ENCODE data around the gene KLF16. TPM values are rescaled to one million over a fixed set of nuclear protein-coding genes. Genes with fewer than 3 reads are reported as not detected.
A peak's percentile ranks its signal among the peaks of the same experiment; 100 is the strongest.

KLF16 gene
- total and polyA plus RNA-seq, 10 of the 15 experiments (the other 5 are each of a cell fraction or from before 2014, with no cell fraction given), result 0.03 to 41.2 (median 2.6) TPM

DNA sequence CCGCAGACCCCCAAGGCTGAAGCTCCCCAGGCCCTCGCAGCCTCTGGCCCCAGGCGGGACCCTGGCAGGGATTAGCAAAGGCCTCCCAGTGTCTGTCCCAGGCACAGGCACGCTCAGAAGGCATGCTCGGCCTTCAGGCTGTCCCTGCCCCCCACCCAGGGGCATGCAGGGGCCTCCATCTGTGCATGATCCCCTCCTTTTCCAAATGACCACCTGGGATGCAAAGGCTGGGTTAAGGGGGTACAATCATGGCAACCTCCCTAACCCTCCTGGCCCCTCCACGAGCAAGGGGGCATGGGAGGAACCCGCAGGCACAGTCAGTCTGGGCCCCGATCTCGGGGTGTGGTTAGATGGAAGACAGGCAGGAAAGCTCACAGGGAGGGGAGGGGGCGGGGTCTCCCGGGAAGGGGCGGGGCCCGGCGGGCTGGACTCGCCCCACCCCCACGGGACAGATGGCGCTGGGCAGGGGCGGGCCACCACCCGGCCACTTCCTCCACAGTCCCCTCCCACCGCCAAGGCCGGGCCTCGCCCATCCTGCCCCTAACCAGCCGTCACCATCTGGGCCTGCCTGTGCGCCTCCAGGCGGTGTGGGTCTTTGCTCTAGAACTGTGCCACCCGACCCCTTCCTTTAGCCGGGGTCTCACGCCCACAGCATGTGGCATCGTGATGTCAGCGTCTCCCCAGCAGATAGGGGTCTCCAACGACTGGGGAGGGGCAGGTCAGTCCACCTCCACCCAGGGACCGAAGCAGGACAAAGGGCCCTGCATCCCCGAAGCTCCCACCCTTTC is 8.1 kb downstream of the KLF16 start (continued):
- TF ChIP-seq MXI1 (IDR thresholded peaks at IDR 0.05; ENCODE audit: low read depth, low read length) (peak; percentile 37; the same call in 1 of the 2 replicates), NFXL1 (IDR thresholded peaks at IDR 0.05; ENCODE audit: borderline replicate concordance) (no peak), ETV6 (conservative IDR thresholded peaks at IDR 0.05 in 1 of 2, IDR thresholded peaks at IDR 0.05 in 1 of 2; ENCODE audit: borderline replicate concordance in 1 of 2, low read depth in 1 of 2) (no peak), MYB (IDR thresholded peaks at IDR 0.05; ENCODE audit: borderline replicate concordance, low read depth, low read length) (no peak), IKZF1 (conservative IDR thresholded peaks at IDR 0.05) (0 out of 2 replicates have a peak, but pooled peaks have one; percentile 38), EED (IDR thresholded peaks at IDR 0.05; ENCODE audit: low read depth) (0 out of 2 replicates have a peak, but pooled peaks have one; percentile 3), TCF12 (IDR thresholded peaks at IDR 0.05; ENCODE audit: low read depth, low read length) (peak; percentile 70), NFIC (IDR thresholded peaks at IDR 0.05; ENCODE audit: low read depth, low read length) (no peak), JUNB (IDR thresholded peaks at IDR 0.05) (no peak), DPF2 (IDR thresholded peaks at IDR 0.05) (peak; percentile 30; the same call in 1 of the 2 replicates), ESRRA (IDR thresholded peaks at IDR 0.05; ENCODE audit: low read length) (no peak), ELK1 (IDR thresholded peaks at IDR 0.05; ENCODE audit: low read depth, low read length) (0 out of 2 replicates have a peak, but pooled peaks have one; percentile 11), TCF3 (IDR thresholded peaks at IDR 0.05; ENCODE audit: borderline replicate concordance, insufficient read depth, low read depth, low read length) (peak; percentile 81), TAF1 (IDR thresholded peaks at IDR 0.05; ENCODE audit: borderline replicate concordance, low read depth, low read length) (no peak), PML (IDR thresholded peaks at IDR 0.05; ENCODE audit: low read length) (no peak), SPI1 (IDR thresholded peaks at IDR 0.05; ENCODE audit: borderline replicate concordance, insufficient read depth, low read depth, low read length) (peak; percentile 49; the same call in 1 of the 2 replicates), CHD2 (IDR thresholded peaks at IDR 0.05; ENCODE audit: borderline replicate concordance, low read depth, low read length) (0 out of 2 replicates have a peak, but pooled peaks have one; percentile 10), SMAD1 (IDR thresholded peaks at IDR 0.05; ENCODE audit: low read depth, partially characterized antibody) (no peak), SMARCA5 (IDR thresholded peaks at IDR 0.05) (peak; percentile 65; the same call in 1 of the 2 replicates), RUNX3 (IDR thresholded peaks at IDR 0.05; ENCODE audit: low read length) (peak; percentile 3; the same call in 1 of the 2 replicates)
- TF ChIP-seq, protein P1, sequence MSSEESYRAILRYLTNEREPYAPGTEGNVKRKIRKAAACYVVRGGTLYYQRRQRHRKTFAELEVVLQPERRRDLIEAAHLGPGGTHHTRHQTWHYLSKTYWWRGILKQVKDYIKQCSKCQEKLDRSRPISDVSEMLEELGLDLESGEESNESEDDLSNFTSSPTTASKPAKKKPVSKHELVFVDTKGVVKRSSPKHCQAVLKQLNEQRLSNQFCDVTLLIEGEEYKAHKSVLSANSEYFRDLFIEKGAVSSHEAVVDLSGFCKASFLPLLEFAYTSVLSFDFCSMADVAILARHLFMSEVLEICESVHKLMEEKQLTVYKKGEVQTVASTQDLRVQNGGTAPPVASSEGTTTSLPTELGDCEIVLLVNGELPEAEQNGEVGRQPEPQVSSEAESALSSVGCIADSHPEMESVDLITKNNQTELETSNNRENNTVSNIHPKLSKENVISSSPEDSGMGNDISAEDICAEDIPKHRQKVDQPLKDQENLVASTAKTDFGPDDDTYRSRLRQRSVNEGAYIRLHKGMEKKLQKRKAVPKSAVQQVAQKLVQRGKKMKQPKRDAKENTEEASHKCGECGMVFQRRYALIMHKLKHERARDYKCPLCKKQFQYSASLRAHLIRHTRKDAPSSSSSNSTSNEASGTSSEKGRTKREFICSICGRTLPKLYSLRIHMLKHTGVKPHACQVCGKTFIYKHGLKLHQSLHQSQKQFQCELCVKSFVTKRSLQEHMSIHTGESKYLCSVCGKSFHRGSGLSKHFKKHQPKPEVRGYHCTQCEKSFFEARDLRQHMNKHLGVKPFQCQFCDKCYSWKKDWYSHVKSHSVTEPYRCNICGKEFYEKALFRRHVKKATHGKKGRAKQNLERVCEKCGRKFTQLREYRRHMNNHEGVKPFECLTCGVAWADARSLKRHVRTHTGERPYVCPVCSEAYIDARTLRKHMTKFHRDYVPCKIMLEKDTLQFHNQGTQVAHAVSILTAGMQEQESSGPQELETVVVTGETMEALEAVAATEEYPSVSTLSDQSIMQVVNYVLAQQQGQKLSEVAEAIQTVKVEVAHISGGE (CRISPR knock-in tag; IDR thresholded peaks at IDR 0.05), result no peak
- TF ChIP-seq, protein P2, sequence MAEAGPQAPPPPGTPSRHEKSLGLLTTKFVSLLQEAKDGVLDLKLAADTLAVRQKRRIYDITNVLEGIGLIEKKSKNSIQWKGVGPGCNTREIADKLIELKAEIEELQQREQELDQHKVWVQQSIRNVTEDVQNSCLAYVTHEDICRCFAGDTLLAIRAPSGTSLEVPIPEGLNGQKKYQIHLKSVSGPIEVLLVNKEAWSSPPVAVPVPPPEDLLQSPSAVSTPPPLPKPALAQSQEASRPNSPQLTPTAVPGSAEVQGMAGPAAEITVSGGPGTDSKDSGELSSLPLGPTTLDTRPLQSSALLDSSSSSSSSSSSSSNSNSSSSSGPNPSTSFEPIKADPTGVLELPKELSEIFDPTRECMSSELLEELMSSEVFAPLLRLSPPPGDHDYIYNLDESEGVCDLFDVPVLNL (IDR thresholded peaks at IDR 0.05; ENCODE audit: low read depth, low read length), result no peak
- TF ChIP-seq, protein P3, sequence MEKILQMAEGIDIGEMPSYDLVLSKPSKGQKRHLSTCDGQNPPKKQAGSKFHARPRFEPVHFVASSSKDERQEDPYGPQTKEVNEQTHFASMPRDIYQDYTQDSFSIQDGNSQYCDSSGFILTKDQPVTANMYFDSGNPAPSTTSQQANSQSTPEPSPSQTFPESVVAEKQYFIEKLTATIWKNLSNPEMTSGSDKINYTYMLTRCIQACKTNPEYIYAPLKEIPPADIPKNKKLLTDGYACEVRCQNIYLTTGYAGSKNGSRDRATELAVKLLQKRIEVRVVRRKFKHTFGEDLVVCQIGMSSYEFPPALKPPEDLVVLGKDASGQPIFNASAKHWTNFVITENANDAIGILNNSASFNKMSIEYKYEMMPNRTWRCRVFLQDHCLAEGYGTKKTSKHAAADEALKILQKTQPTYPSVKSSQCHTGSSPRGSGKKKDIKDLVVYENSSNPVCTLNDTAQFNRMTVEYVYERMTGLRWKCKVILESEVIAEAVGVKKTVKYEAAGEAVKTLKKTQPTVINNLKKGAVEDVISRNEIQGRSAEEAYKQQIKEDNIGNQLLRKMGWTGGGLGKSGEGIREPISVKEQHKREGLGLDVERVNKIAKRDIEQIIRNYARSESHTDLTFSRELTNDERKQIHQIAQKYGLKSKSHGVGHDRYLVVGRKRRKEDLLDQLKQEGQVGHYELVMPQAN (conservative IDR thresholded peaks at IDR 0.05), result 0 out of 2 replicates have a peak, but pooled peaks have one; percentile 30
